ENCODE results near the gene BRPF1.

The BRPF1 gene

DNA sequence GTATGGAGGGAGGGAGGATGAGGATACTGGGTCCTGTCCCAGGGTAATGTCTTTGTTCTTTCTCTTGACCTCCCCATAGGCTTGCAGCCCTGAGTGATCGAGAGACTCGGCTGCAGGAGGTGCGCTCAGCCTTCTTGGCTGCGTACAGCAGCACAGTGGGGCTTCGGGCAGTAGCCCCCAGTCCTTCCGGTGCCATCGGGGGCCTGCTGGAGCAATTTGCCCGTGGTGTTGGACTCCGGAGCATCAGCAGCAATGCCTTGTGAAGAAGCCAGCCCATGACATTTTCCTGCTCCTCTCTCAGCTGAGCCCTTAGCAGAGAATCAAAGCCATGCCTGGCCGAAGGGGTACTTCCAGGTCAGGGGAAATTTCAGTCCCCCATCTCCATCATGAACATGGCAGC, 29.8 kb upstream of the BRPF1 start:
- no peak for DNase-seq (ENCODE audit: low read depth)

GRCh38 chr3:9703240-9703639, 28.3 kb upstream of the BRPF1 start:
- DNase-seq (ENCODE audit: low read depth) = no peak

GRCh38 chr3:9703736-9704346, 27.7 kb upstream of the BRPF1 start, which contains the start of gene CPNE9:
Gene CPNE9, plus strand, starts transcription at chr3:9703833. Its CDS starts 164 bp downstream, at chr3:9703997.
- no peak for DNase-seq (ENCODE audit: low read depth)

- no peak for DNase-seq (ENCODE audit: low read depth)
Observed at GRCh38 chr3:9704347-9705322, 26.9 kb upstream of the BRPF1 start.

- no peak for DNase-seq (ENCODE audit: low read depth)
Observed at GRCh38 chr3:9710174-9710739, 21.3 kb upstream of the BRPF1 start.

DNA sequence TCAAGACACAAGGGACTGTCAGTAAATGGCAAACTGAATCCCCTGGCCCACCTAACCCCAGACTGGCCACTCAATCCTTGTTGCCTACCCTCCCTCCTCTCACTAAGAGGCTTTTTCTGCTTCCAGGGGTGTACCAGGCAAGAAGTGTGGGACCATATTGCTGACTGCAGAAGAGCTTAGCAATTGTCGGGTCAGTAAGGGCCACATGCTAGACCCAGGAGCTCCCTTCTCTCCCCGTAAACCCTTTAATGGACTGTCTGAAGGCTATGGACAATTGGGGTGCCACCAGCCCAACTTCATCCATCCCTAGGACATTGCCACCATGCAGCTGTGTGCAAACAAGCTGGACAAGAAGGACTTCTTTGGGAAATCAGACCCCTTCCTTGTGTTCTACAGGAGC, 19.1 kb upstream of the BRPF1 start:
- no peak for DNase-seq (ENCODE audit: low read depth)

- DNase-seq (ENCODE audit: low read depth) = no peak
Observed at GRCh38 chr3:9713142-9713541, 18.4 kb upstream of the BRPF1 start.

- DNase-seq (ENCODE audit: low read depth) = no peak
Observed at GRCh38 chr3:9715136-9715535, 16.4 kb upstream of the BRPF1 start.

- no peak for DNase-seq (ENCODE audit: low read depth)
Observed at GRCh38 chr3:9715764-9716437, 15.6 kb upstream of the BRPF1 start.

DNA sequence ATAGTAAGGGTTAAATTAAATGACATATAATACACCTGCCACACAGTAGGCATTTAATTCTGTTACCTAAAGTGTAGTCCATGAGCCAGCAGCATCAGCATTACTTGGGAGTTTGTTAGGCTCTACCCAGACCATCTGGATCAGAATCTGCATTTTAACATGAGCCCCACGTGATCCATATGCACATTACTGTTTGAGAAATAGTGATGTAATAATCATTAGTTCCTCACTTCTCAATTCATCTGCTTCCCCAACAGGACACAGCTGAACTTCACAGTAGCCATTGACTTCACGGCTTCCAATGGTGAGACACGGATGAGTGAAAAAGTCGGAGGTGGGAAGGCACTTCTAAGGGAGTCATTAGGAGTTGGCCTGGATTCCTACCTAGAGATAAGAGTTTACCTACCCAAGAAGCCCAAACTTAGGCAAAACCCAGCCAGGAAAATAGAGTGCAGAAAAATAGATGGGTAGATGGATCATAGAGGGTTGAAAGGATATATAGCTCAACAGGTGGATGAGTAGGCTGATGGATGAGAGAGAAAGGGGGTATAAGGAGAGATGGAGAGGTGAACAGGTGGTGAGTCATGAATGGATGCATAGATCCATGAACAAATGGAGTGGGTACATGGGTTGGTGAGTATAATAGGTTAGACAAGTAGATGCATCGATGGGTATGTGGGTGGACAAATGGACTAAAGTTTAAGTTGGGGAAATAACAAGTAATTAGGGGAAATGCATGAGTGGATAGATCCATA, 14.6 kb upstream of the BRPF1 start:
- no peak for DNase-seq (ENCODE audit: low read depth)

GRCh38 chr3:9717563-9717962, 14.0 kb upstream of the BRPF1 start:
- no peak for DNase-seq (ENCODE audit: low read depth)

DNA sequence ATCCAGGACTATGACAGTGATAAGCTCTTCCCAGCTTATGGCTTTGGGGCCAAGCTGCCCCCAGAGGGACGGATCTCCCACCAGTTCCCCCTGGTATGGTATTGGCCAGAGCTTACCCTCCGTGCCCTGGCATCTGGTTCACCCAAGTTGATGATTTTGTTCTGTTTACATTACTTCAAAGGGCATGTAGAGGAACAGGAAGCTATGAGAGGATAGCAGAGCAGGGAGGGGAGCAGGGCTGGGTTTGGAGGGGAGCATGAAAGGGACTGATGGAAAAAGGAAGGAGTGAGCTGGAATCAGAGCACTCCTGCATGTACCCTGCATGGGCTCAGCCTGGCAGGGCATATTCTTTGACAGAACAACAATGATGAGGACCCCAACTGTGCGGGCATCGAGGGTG, 13.4 kb upstream of the BRPF1 start:
- DNase-seq (ENCODE audit: low read depth) = no peak

GRCh38 chr3:9721015-9721699, 10.4 kb upstream of the BRPF1 start:
- DNase-seq (ENCODE audit: low read depth) = no peak

- DNase-seq (ENCODE audit: low read depth) = no peak
Observed at GRCh38 chr3:9721700-9722060, 9.9 kb upstream of the BRPF1 start.

DNA sequence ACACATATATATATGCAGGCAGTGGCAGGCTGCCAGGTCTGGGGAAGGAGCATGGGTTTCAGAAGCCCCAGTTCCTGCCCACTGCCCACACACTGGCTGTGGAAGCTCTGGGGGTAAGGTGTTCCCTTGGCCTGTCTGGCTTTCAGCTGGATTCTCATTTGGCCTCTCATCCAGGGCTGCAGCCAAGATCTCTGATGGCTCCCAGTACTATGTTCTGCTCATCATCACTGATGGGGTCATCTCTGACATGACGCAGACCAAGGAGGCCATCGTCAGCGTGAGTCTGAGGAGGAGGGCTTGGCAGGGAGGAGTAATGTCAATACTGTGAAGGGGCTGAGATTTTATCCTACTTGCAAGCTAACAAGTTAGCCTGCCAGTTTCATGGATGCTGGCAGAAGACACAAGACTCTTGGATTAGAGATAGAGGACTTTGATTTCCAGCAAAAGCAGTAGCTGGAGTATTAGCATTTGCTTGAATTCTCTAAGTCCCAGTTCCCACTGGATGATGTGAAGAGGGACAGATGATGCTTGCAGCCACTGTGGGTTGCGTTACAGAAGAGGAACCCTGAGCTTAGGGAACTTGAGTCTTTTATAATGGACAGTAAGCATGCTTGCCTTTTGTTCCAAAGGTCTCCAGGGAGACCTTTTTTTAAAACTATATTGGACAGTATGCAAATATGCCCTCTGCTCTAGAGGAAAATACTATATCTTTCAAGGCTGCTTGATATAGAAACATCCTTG, 5.6 kb upstream of the BRPF1 start:
- DNase-seq (ENCODE audit: low read depth) = no peak

- peak; percentile 38 for DNase-seq (ENCODE audit: low read depth)
Observed at GRCh38 chr3:9727041-9727595, 4.4 kb upstream of the BRPF1 start.

- no peak for DNase-seq (ENCODE audit: low read depth)
Observed at GRCh38 chr3:9727743-9728142, 3.8 kb upstream of the BRPF1 start.

- DNase-seq (ENCODE audit: low read depth) = no peak
Observed at GRCh38 chr3:9729419-9729818, 2.1 kb upstream of the BRPF1 start.

DNA sequence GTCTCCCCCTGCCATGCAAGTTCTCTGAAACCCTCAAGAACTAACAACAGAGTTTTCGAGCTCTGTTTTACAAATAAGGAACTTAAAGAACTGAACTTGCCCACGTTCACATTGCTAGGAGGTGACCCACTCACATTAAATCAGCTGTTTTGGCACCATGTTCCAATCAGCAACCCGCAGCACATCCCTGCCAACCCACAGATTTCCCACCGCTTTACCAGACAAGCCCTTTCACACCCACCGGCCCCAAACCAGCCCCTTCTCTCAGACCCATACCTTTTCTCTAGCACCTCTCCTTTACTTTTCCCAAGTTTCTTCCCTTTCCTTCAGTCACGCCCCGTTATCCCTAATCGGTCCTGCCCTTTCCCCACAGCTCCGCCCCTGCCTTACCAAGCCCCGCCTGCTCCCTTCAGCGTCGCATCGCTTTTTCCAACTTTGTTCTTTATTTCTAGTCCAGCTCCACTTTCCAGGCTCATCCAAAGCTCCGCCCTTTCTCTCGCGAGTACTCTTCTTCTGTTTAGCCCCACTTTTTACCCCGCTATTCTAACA, 804 bp upstream of the BRPF1 start:
- DNase-seq (ENCODE audit: low read depth) = no peak
